ENCODE data around the gene SMIM44.

The SMIM44 gene

GRCh38 chr19:3480383-3481091 is 2.7 kb downstream of the SMIM44 start, which contains the start of gene SMIM24:
TSS of gene SMIM24 (minus strand) at chr19:3480525. CDS start at chr19:3480463, 62 bp downstream.
- no peaks in the 10 kb centered on the region for H3K9me3 Mint-ChIP-seq
- H3K27ac Mint-ChIP-seq = no peak within 1 kb of the TSS
- H3K36me3 Mint-ChIP-seq = no peaks in the 10 kb centered on the region
- DNase-seq = no peak
- peaks cover 15% of the 10 kb centered on the region for H3K27me3 Mint-ChIP-seq
- no peak within 1 kb of the TSS for H3K4me3 Mint-ChIP-seq
- CTCF ChIA-PET = interaction anchor here (0.9 kb wide), 1 partner anchor 164 kb away, joined by 3 read pairs; no protein-coding TSS in a partner anchor
- H3K4me1 Mint-ChIP-seq = peaks cover 16% of the 10 kb centered on the region

- peak; percentile 62 for DNase-seq
These were observed 3.4 kb downstream of the SMIM44 start for GRCh38 chr19:3479834-3480215.

GRCh38 chr19:3479177-3479833 is 3.9 kb downstream of the SMIM44 start:
- CTCF ChIA-PET = interaction anchor here (0.6 to 1.3 kb wide), 7 partner anchors 16 to 270 kb away, joined by 3 to 4 read pairs (median 3); no protein-coding TSS in a partner anchor
- H3K4me3 Mint-ChIP-seq = no peak overlapping the region
- peak; percentile 67 for DNase-seq
- H3K36me3 Mint-ChIP-seq = no peaks in the 10 kb centered on the region
- no peaks in the 10 kb centered on the region for H3K9me3 Mint-ChIP-seq
- H3K27me3 Mint-ChIP-seq = peaks cover 11% of the 10 kb centered on the region
- H3K27ac Mint-ChIP-seq = no peak overlapping the region
- peaks cover 14% of the 10 kb centered on the region for H3K4me1 Mint-ChIP-seq

More at GRCh38 chr19:3479834-3480215, 3.4 kb downstream of the SMIM44 start:
- no peaks in the 10 kb centered on the region for H3K36me3 Mint-ChIP-seq
- peaks cover 11% of the 10 kb centered on the region for H3K27me3 Mint-ChIP-seq
- no peak overlapping the region for H3K27ac Mint-ChIP-seq
- no peaks in the 10 kb centered on the region for H3K9me3 Mint-ChIP-seq
- H3K4me1 Mint-ChIP-seq = peaks cover 14% of the 10 kb centered on the region
- no peak overlapping the region for H3K4me3 Mint-ChIP-seq
- CTCF ChIA-PET = interaction anchor here (0.7 to 1.3 kb wide), 4 partner anchors 17 to 226 kb away, joined by 3 read pairs; no protein-coding TSS in a partner anchor

- Mint-ChIP-seq H3K4me3 (peak overlapping the region; percentile 22), H3K4me1 (peaks cover 14% of the 10 kb centered on the region), H3K27me3 (peaks cover 11% of the 10 kb centered on the region), H3K36me3 (no peaks in the 10 kb centered on the region), H3K9me3 (no peaks in the 10 kb centered on the region), H3K27ac (no peak overlapping the region)
- peak; percentile 45 for DNase-seq
- CTCF ChIA-PET = interaction anchor here (0.6 to 1.3 kb wide), 5 partner anchors 16 to 270 kb away, joined by 3 to 4 read pairs (median 3); no protein-coding TSS in a partner anchor
These were observed 4.6 kb downstream of the SMIM44 start for GRCh38 chr19:3478409-3479176.

- H3K9me3 Mint-ChIP-seq = no peaks in the 10 kb centered on the region
- no peak overlapping the region for H3K27ac Mint-ChIP-seq
- no peaks in the 10 kb centered on the region for H3K36me3 Mint-ChIP-seq
- CTCF ChIA-PET = interaction anchor here (1.2 kb wide), 1 partner anchor 173 kb away, joined by 3 read pairs; no protein-coding TSS in a partner anchor
- H3K4me3 Mint-ChIP-seq = no peak overlapping the region
- no peak for DNase-seq
- peaks cover 14% of the 10 kb centered on the region for H3K4me1 Mint-ChIP-seq
- H3K27me3 Mint-ChIP-seq = peaks cover 11% of the 10 kb centered on the region
These were observed 5.3 kb downstream of the SMIM44 start for GRCh38 chr19:3477951-3478350.

GRCh38 chr19:3477506-3477905 is 5.7 kb downstream of the SMIM44 start:
- H3K27ac Mint-ChIP-seq = no peak overlapping the region
- CTCF ChIA-PET = interaction anchor here (0.6 kb wide), 1 partner anchor 154 kb away, joined by 4 read pairs; no protein-coding TSS in a partner anchor

GRCh38 chr19:3476830-3477229 is 6.4 kb downstream of the SMIM44 start:
- H3K4me1 Mint-ChIP-seq = peaks cover 14% of the 10 kb centered on the region
- H3K27me3 Mint-ChIP-seq = peaks cover 11% of the 10 kb centered on the region
- DNase-seq = no peak
- no peak overlapping the region for H3K4me3 Mint-ChIP-seq
- H3K9me3 Mint-ChIP-seq = no peaks in the 10 kb centered on the region
- H3K27ac Mint-ChIP-seq = no peak overlapping the region
- CTCF ChIA-PET = interaction anchor here (0.9 kb wide), 1 partner anchor 187 kb away, joined by 3 read pairs; no protein-coding TSS in a partner anchor
- no peaks in the 10 kb centered on the region for H3K36me3 Mint-ChIP-seq

More at GRCh38 chr19:3477506-3477905, 5.7 kb downstream of the SMIM44 start:
- Mint-ChIP-seq H3K9me3 (no peaks in the 10 kb centered on the region), H3K36me3 (no peaks in the 10 kb centered on the region), H3K4me1 (peaks cover 14% of the 10 kb centered on the region), H3K27me3 (peaks cover 11% of the 10 kb centered on the region), H3K4me3 (no peak overlapping the region)
- no peak for DNase-seq

- Mint-ChIP-seq H3K4me3 (no peak overlapping the region), H3K9me3 (no peaks in the 10 kb centered on the region), H3K36me3 (no peaks in the 10 kb centered on the region), H3K27ac (no peak overlapping the region), H3K27me3 (peaks cover 11% of the 10 kb centered on the region), H3K4me1 (peaks cover 14% of the 10 kb centered on the region)
- DNase-seq = no peak
- CTCF ChIA-PET = no interaction called here
These were observed 7.8 kb downstream of the SMIM44 start for GRCh38 chr19:3475449-3475848.

GRCh38 chr19:3474614-3475013 is 8.6 kb downstream of the SMIM44 start:
- Mint-ChIP-seq H3K4me1 (peaks cover 14% of the 10 kb centered on the region), H3K4me3 (no peak overlapping the region), H3K9me3 (no peaks in the 10 kb centered on the region), H3K36me3 (no peaks in the 10 kb centered on the region), H3K27me3 (peaks cover 11% of the 10 kb centered on the region), H3K27ac (no peak overlapping the region)
- DNase-seq = no peak
- CTCF ChIA-PET = no interaction called here

GRCh38 chr19:3474010-3474409 is 9.2 kb downstream of the SMIM44 start:
- Mint-ChIP-seq H3K27ac (no peak overlapping the region), H3K4me3 (no peak overlapping the region), H3K27me3 (peaks cover 11% of the 10 kb centered on the region), H3K36me3 (no peaks in the 10 kb centered on the region), H3K4me1 (peaks cover 10% of the 10 kb centered on the region), H3K9me3 (no peaks in the 10 kb centered on the region)
- CTCF ChIA-PET = no interaction called here
- DNase-seq = no peak

GRCh38 chr19:3471954-3472655 is 11.1 kb downstream of the SMIM44 start:
- CTCF ChIA-PET = interaction anchor here (0.6 to 1.7 kb wide), 13 partner anchors 12 to 261 kb away, joined by 3 to 15 read pairs (median 3); partner anchors contain the start of gene SMIM44
- peaks cover 2% of the 10 kb centered on the region for H3K36me3 Mint-ChIP-seq

GRCh38 chr19:3470500-3471128 is 12.6 kb downstream of the SMIM44 start:
- Mint-ChIP-seq H3K9me3 (peaks cover 5% of the 10 kb centered on the region), H3K4me1 (no peaks in the 10 kb centered on the region), H3K27ac (no peak overlapping the region), H3K4me3 (no peak overlapping the region), H3K36me3 (peaks cover 2% of the 10 kb centered on the region), H3K27me3 (no peaks in the 10 kb centered on the region)
- no peak for DNase-seq
- CTCF ChIA-PET = interaction anchor here (0.7 to 3.0 kb wide), 6 partner anchors 14 to 168 kb away, joined by 3 to 8 read pairs (median 4); no protein-coding TSS in a partner anchor

More at GRCh38 chr19:3471954-3472655, 11.1 kb downstream of the SMIM44 start:
- Mint-ChIP-seq H3K4me1 (no peaks in the 10 kb centered on the region), H3K4me3 (no peak overlapping the region), H3K9me3 (peaks cover 5% of the 10 kb centered on the region), H3K27ac (no peak overlapping the region), H3K27me3 (no peaks in the 10 kb centered on the region)
- DNase-seq = peak; percentile 50

Data from activated naive CD4-positive, alpha-beta T cell treated with anti-CD3 and anti-CD28 coated beads, Interleukin-2, amount 10 ng/mL, durations not matched to agents 7 days and 5 days (primary cell).